Urothelium cell line (cell line): ENCODE data around the gene CDH1.

Experiments
- DNase-seq: peaks from one replicate; pipeline ENCODE4 v3.0.0; 2011; ENCODE audit warnings: low spot score, mixed read lengths
- FAIRE-seq: peaks from 2 replicates; lab custom pipeline; 2011; peaks lifted over from hg19 to GRCh38; lab: Jason Lieb, UNC

Gene CDH1

GRCh38 chr16:68731637-68732036 lies 5.5 kb upstream of the CDH1 start:
- FAIRE-seq (no peak), DNase-seq (no peak)

- DNase-seq (peak; percentile 85), FAIRE-seq (no peak)
Observed at GRCh38 chr16:68732042-68732680, 4.9 kb upstream of the CDH1 start.

- FAIRE-seq (no peak), DNase-seq (no peak)
Observed at GRCh38 chr16:68732741-68733399, 4.2 kb upstream of the CDH1 start.

GRCh38 chr16:68733570-68733969 lies 3.5 kb upstream of the CDH1 start:
- FAIRE-seq (no peak), DNase-seq (no peak)

GRCh38 chr16:68734782-68735181 lies 2.3 kb upstream of the CDH1 start:
- FAIRE-seq (no peak), DNase-seq (no peak)

- DNase-seq: no peak
- FAIRE-seq: no peak
Observed at GRCh38 chr16:68736561-68736960, 531 bp upstream of the CDH1 start.

- DNase-seq (no peak), FAIRE-seq (no peak)
Observed at GRCh38 chr16:68737730-68738629, 888 bp downstream of the CDH1 start.

GRCh38 chr16:68739964-68740627 lies 3.0 kb downstream of the CDH1 start:
- no peak for FAIRE-seq
- no peak for DNase-seq

GRCh38 chr16:68740628-68741346 lies 3.7 kb downstream of the CDH1 start:
- FAIRE-seq (no peak), DNase-seq (no peak)

GRCh38 chr16:68743664-68744063 lies 6.6 kb downstream of the CDH1 start:
- no peak for FAIRE-seq
- no peak for DNase-seq

- FAIRE-seq: no peak
- DNase-seq: no peak
Observed at GRCh38 chr16:68744744-68745280, 7.7 kb downstream of the CDH1 start.

GRCh38 chr16:68746951-68747350 lies 9.9 kb downstream of the CDH1 start:
- DNase-seq (no peak), FAIRE-seq (no peak)

- no peak for FAIRE-seq
- DNase-seq: no peak
Observed at GRCh38 chr16:68749432-68749831, 12.3 kb downstream of the CDH1 start.

- DNase-seq: no peak
- FAIRE-seq: no peak
Observed at GRCh38 chr16:68750193-68750695, 13.2 kb downstream of the CDH1 start.

GRCh38 chr16:68751160-68751559 lies 14.1 kb downstream of the CDH1 start:
- no peak for FAIRE-seq
- no peak for DNase-seq

DNA sequence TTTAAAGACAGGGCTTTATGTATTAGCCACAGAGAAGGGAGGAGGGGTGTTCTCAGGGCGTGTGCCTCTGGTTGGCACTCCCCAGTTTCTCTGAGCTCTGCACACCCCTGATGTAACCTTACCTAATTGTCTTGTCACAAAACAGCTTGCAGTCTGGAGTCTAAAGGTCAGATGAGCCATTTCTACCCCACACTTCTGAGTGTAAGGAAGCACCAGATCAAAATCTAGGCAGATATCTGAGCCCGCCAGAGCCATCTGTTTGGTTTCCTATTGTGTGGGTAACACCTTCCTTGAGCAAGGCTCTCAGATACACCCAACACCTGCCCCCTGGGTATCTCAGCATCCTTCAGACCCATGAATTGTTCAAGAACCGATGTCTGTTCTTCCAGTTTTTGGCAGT lies 15.5 kb downstream of the CDH1 start:
- DNase-seq (no peak), FAIRE-seq (no peak)

GRCh38 chr16:68754084-68754792 lies 17.1 kb downstream of the CDH1 start:
- DNase-seq (no peak), FAIRE-seq (no peak)

DNA sequence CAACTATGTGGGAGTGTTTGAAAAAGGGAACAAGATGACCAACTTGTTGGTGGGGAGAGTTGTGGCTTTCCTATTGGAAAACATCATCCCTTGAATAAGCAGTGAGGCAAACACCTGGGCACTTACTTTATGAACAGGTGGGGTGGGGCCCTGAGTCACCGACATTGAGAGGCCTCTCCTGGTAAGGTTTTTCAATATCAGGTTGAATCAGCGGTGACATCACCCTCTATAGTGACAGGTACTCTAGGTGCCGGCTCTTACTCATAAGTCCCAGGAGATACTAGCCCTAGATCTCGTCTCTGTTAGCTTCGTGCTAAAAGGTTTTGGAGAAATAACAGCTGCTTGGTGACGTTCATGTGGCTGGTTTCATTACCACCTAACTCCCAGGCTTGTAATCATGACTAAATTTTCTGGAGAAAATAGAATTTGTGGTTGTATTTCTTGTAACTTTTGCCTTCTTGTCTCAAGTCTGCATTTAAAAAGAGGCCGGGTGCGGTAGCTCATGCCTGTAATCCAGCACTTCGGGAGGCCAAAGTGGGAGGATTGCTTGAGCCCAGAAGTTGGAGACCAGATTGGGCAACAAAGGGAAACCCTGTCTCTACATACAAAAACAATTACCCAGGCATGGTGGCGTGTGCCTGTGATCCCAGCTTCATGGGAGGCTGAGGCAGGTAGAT lies 19.3 kb downstream of the CDH1 start:
- FAIRE-seq: no peak
- DNase-seq: peak; percentile 77

- no peak for FAIRE-seq
- no peak for DNase-seq
Observed at GRCh38 chr16:68757625-68757935, 20.5 kb downstream of the CDH1 start.
